Measurements from ENCODE around the gene DNAJA3. TPM values are rescaled to one million over a fixed set of nuclear protein-coding genes. Genes with fewer than 3 reads are reported as not detected.

Gene DNAJA3
- total and polyA plus RNA-seq, 9 of the 15 experiments (the other 6 are each of a cell fraction or from before 2014, with no cell fraction given), result 8.1 to 105 (median 79.0) TPM

- Histone ChIP-seq H3K9ac (ENCODE audit: insufficient read depth in 1 of 2, low read depth in 2 of 2, low read length in 2 of 2) (no peak overlapping the region), H3K4me3 (no peak overlapping the region), H2AFZ (ENCODE audit: low read depth, low read length) (no peak overlapping the region), H3K4me2 (ENCODE audit: insufficient read depth, low read length) (no peak overlapping the region), H3K36me3 (ENCODE audit: control insufficient read depth, insufficient read depth, low read length) (peaks cover 79% of the 10 kb centered on the region), H3K4me1 (replicated peaks in 1 of 2; ENCODE audit: control insufficient read depth in 2 of 2, insufficient read depth in 2 of 2, low read length in 2 of 2) (peaks cover 13 to 23% of the 10 kb centered on the region in 2 experiments; a peak in 4 of 5 replicates), H3K27me3 (ENCODE audit: control insufficient read depth in 2 of 2, insufficient read depth in 2 of 2, low read length in 2 of 2) (no peaks in the 10 kb centered on the region), H3K27ac (ENCODE audit: extremely low read depth, low read depth, low read length) (no peak overlapping the region), H4K20me1 (replicated peaks; ENCODE audit: control insufficient read depth, insufficient read depth, low read length) (no peaks in the 10 kb centered on the region), H3K79me2 (ENCODE audit: control insufficient read depth, insufficient read depth, low read length) (peaks cover 36% of the 10 kb centered on the region), H3K9me1 (ENCODE audit: control insufficient read depth, insufficient read depth, low read length) (no peaks in the 10 kb centered on the region), H3K9me3 (replicated peaks; ENCODE audit: control insufficient read depth, insufficient read depth, low read depth, low read length) (no peaks in the 10 kb centered on the region)
- FAIRE-seq, result no peak
- intact Hi-C loops (cut with micrococcal nuclease) (no loop called here), in situ Hi-C loops (cut with MboI) (no loop called here)
- DNase-seq (ENCODE audit: extremely low read depth in 1 of 4, low spot score in 3 of 4), result no peak
- 86% methylated on average over 3 of the region's 3 CpGs for WGBS (ENCODE audit: insufficient coverage, low coverage, missing lambda C conversion rate)
- no peak for ATAC-seq
- BruUV-seq (replicated peaks), result no TSS peak
- POLR2A ChIA-PET, result interaction anchor here (0.9 to 1.6 kb wide), 2 partner anchors 13 to 22 kb away, joined by 3 to 6 read pairs; no protein-coding TSS in a partner anchor
- CTCF ChIA-PET (ENCODE audit: low intra/inter-chr PET ratio), result no interaction called here
- TF ChIP-seq PHTF2 (CRISPR knock-in tag; IDR thresholded peaks at IDR 0.05) (no peak), ZNF830 (CRISPR knock-in tag; IDR thresholded peaks at IDR 0.05) (no peak), ZKSCAN3 (CRISPR knock-in tag; IDR thresholded peaks at IDR 0.05) (no peak), PML (IDR thresholded peaks at IDR 0.05; ENCODE audit: low read length) (no peak), TEAD1 (CRISPR knock-in tag; IDR thresholded peaks at IDR 0.05) (no peak)
These were observed 11.7 kb downstream of the DNAJA3 start for GRCh38 chr16:4437366-4437765.

GRCh38 chr16:4442371-4442770, 16.7 kb downstream of the DNAJA3 start:
- peaks cover 90% of the 10 kb centered on the region for H3K36me3 ChIP-seq (ENCODE audit: control insufficient read depth, insufficient read depth, low read length)
- FAIRE-seq, result no peak
- H3K4me2 ChIP-seq (ENCODE audit: insufficient read depth, low read length), result no peak overlapping the region
- no peaks in the 10 kb centered on the region for H4K20me1 ChIP-seq (replicated peaks; ENCODE audit: control insufficient read depth, insufficient read depth, low read length)
- no peak for ATAC-seq
- H3K9me1 ChIP-seq (ENCODE audit: control insufficient read depth, insufficient read depth, low read length), result no peaks in the 10 kb centered on the region
- in situ Hi-C loops (cut with MboI) (no loop called here), intact Hi-C loops (cut with micrococcal nuclease) (no loop called here)
- H2AFZ ChIP-seq (ENCODE audit: low read depth, low read length), result no peak overlapping the region
- ChIA-PET POLR2A (no interaction called here), CTCF (ENCODE audit: low intra/inter-chr PET ratio) (no interaction called here)
- no peaks in the 10 kb centered on the region for H3K79me2 ChIP-seq (ENCODE audit: control insufficient read depth, insufficient read depth, low read length)
- DNase-seq (ENCODE audit: extremely low read depth in 1 of 4, low spot score in 3 of 4), result no peak
- H3K9ac ChIP-seq (ENCODE audit: insufficient read depth in 1 of 2, low read depth in 2 of 2, low read length in 2 of 2), result peak overlapping the region in 1 of 2 experiments; percentile 24; a peak in 1 of 4 replicates
- WGBS (ENCODE audit: insufficient coverage, low coverage, missing lambda C conversion rate), result 92% methylated on average over 11 of the region's 11 CpGs
- H3K27me3 ChIP-seq (ENCODE audit: control insufficient read depth in 2 of 2, insufficient read depth in 2 of 2, low read length in 2 of 2), result no peaks in the 10 kb centered on the region
- H3K9me3 ChIP-seq (replicated peaks; ENCODE audit: control insufficient read depth, insufficient read depth, low read depth, low read length), result no peaks in the 10 kb centered on the region
- H3K4me1 ChIP-seq (replicated peaks in 1 of 2; ENCODE audit: control insufficient read depth in 2 of 2, insufficient read depth in 2 of 2, low read length in 2 of 2), result no peaks in the 10 kb centered on the region
- no peak overlapping the region for H3K4me3 ChIP-seq
- H3K27ac ChIP-seq (ENCODE audit: extremely low read depth, low read depth, low read length), result no peak overlapping the region
- no TSS peak for BruUV-seq (replicated peaks)
- no peak for TF ChIP-seq TAF9B (IDR thresholded peaks at IDR 0.05; ENCODE audit: partially characterized antibody)
- TF ChIP-seq ATF4 (CRISPR knock-in tag; IDR thresholded peaks at IDR 0.05), result no peak
- no peak for TF ChIP-seq ZNF436 (CRISPR knock-in tag; IDR thresholded peaks at IDR 0.05)
- no peak for TF ChIP-seq ZNF609 (CRISPR knock-in tag; IDR thresholded peaks at IDR 0.05; ENCODE audit: borderline replicate concordance)
- no peak for TF ChIP-seq ATF3 (IDR thresholded peaks at IDR 0.05)
- no peak for TF ChIP-seq ATF3 (CRISPR knock-in tag; conservative IDR thresholded peaks at IDR 0.05)
